NOMO-1 (cell line): ENCODE data around the gene WDR35.
"Not testable (repeated sequence)": the region's sequence is repeated elsewhere in the genome, so short reads cannot be mapped to it uniquely, and the experiment has no call there.

ENCODE experiments used
- DNase-seq, 2 experiments: peaks; one replicate each; lab custom pipeline; 2025; ENCODE audit not compliant: unreplicated experiment in 2 of 2; lab: John Stamatoyannopoulos, UW

The WDR35 gene

DNA sequence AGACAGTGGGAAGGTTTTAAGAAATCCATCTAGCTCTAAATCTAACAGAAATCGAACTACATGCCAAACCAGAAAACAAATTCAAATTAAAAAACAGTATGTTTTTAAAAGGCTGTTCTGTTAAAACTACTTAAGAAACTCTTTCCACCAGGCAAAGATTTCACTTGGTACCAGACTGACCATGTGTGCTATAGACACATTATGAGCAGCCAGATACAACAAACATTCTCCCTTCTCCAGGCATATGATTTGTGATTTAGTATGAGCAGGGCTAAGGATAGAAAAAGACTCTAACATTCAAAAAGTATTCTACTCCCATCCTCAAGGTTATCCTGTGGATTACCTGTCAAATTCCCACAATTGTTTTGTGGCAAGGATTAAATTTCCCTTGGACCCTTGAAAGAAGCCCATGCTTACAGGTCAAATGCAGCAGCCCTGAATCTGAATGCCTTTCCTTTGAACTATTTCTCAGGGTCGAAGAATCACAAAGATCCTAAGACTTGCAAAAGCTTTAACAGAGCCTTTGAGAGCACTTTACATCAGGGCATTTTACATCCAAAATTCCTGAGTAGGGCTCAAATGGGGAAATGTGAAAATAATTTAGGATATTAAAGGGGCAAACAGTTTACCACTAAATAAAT, 45.6 kb downstream of the WDR35 start:
- no peak for DNase-seq

DNA sequence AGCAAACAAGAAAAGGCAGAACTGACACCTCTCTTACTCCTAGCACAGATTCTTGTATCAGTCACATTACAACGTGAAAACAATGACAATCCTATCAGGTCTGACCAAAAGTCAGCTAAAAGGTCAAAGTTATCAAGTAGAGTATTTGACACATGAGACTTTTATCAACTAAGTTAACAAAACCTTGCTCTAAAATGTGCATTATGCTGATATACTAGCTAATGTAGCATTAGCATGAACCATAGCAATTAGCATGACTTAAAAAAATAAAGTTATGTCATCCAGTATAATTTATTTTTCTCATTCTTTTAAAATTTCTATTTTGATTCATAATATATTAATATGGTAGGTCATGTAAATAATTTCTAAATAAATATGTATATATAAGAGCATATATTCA, 46.7 kb downstream of the WDR35 start:
- DNase-seq, result no peak

DNA sequence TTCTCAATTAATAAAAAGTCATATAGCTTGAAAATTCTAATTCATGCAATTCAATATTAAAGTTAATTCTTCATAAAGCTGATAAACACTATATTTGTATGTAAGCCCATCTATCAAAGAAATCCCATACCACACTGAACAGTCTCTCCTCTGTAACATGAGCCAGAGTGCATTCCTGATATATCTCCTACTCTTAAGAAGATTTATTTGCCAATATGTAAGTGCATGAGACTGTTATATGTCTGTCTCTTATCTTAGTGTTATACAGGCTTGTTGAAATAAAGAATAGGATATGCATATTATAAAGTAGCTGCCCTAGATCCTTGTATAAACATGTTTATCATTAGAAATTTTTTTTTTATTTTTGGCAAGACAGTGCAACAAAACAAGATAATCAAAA, 47.7 kb downstream of the WDR35 start:
- DNase-seq, result no peak

DNA sequence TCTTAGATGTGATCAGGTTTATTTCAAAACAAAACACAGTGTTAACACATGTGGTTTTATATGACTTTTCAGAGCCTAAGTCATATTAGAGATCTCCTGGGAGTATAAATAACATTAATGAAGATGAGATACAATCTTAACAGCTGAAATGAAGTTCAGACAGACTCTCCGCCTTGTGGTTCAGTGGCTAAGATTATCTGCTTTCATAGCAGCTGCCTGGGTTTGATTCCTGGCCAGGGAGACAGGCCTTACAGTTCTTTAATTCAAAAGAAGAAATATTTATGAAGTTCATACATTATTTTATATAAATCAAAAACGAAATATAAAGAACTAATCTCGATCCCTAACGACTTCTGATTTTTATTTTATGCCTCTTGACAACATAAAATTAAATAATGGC, 52.9 kb downstream of the WDR35 start:
- DNase-seq, result no peak

DNA sequence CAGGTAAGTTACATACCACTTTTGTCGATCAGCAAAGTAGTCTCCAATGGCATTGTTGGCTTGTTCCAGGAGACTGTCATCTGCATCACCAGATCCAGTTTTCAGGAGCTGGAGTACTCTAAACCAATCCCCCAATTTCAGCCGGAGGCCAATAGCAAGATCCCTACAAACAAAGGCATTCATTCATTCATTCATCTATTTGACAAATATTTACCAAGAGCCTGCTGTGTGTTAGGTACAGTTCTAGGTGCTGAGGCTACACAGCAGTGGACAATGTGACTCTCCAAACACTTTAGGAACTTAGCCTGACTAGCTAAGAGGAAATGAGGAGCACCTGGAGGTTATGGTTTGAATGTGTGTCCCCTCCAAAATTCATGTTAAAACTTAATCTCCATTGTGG, 53.7 kb downstream of the WDR35 start:
- DNase-seq, result no peak

DNA sequence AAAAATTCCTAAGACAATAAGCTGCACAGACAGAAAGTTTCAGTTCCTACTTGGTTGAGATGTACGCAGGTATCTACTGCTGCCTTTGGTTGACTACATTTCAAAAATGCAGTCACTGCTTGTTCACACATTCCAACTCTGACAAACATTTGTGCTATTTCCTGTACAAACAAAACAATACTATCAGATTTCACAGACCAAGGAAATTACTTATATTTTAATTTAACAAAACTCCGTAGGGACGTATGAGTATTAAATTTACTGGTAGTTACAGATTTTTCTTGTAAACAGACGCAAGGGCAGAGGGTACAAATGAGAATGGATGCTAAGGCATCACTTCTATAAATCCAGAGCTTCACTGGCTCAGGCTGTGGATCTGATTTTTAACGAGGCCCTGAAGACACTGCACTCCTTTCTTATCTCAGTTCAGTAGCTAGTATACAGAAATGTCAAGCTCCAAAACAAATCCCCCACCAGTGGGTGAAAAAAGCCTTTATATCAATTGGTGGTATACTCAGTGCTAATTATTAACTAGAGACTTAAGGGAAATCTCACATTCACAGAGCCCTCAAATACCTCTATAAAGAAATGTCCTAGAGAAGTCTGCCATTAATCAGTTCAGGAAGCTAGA, 56.4 kb downstream of the WDR35 start:
- DNase-seq, result no peak

DNA sequence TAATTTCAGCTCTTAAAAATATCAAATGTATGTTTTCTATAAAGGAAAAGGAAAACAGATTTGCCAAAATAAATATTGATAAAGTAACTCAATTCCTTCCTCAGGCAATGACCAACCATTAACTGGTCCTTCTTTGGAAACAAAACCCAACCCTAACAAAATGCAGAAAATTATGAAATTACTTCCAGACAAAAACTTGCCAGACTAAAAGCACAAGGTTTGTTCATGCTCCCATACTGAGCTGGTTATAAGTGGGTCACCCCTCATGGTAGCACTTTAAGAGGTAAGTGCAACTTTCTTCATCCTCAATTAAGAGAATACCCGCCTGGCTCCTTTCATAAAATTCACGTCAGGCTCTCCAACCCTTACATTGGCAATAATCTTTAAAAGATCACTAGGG, 57.0 kb downstream of the WDR35 start:
- no peak for DNase-seq

DNA sequence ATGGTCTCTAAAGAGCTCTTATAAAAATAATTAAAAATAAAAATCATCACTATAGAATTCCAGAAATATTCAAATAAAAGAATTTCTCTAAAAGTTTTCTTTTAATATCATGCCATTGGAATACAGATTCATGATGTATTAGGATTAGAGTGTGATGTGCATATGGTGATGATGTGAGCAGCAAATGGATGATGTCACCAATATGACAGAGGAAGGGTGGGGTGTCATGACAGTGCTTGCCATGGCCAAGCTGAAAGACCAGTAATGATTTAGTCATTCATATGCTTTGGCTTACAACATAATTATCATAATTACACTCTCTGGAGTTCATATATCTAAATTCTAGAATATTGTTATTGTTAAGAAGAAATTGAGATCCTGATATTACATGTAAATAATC, 60.7 kb downstream of the WDR35 start:
- no peak for DNase-seq

DNA sequence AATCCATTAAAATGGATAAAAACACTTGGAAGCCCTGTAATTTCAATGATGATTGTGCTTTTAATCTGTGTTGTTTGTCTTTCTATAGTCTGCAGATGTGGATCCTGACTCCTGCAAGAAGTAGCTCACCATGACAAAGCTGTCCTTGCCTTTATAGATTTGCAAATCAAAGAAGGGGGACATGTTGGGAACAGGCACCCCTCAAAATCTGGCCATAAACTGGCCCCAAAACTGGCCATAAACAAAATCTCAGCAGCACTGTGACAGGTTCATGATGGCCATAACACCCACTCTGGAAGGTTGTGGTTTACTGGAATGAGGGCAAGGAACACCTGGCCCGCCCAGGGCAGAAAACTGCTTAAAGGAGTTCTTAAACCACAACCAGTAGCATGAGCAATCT, 62.1 kb downstream of the WDR35 start:
- not testable (repeated sequence) for DNase-seq

DNA sequence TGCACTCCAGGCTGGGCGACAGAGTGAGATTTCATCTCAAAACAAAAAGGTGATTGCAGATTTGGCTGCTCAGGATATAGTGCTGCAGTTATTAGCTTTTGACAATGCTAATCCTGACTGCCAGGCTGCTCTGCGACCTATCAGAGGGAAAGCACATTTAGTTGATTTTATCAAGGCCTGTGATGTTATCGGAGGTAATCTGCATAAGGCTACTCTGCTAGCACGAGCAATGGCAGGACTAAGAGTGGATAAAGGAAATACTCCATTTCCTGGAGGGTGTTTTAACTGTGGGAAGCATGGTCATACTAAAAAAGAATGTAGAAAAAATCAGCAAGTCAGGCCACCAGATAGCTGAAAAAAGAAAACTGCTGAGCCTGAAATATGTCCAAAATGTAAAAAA, 65.4 kb downstream of the WDR35 start:
- DNase-seq, result not testable (repeated sequence)

DNA sequence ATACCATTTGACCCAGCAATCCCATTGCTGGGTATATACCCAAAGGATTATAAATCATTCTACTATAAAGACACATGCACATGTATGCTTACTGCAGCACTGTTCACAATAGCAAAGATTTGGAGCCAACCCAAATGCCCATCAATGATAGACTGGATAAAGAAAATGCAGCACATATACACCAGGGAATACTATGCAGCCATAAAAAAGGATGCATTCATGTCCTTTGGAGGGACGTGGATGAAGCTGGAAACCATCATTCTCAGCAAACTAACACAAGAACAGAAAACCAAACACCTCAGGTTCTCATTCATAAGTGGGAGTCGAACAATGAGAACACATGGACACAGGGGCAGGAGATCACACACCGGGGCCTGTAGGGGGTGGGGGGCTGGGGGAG, 67.7 kb downstream of the WDR35 start:
- not testable (repeated sequence) for DNase-seq

DNA sequence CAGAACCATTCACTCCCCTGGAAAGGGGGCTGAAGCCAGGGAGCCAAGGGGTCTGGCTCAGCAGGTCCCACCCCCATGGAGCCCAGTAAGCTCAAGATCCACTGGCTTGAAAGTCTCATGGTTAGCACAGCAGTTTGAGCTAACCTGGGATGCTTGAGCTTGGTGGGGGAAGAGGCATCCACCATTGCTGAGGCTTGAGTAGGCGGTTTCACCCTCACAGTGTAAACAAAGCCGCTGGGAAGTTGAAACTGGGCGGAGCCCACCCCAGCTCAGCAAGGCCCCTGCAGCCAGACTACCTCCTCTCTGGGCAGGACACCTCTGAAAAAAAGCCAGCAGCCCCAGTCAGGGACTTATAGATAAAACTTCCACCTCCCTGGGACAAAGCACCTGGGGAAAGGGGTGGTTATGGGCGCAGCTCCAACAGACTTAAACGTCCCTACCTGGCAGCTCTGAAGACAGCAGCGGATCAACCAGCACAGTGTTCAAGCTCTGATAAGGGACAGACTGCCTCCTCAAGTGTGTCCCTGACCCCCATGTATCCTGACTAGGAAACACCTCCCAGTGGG, 73.4 kb downstream of the WDR35 start:
- no peak for DNase-seq

DNA sequence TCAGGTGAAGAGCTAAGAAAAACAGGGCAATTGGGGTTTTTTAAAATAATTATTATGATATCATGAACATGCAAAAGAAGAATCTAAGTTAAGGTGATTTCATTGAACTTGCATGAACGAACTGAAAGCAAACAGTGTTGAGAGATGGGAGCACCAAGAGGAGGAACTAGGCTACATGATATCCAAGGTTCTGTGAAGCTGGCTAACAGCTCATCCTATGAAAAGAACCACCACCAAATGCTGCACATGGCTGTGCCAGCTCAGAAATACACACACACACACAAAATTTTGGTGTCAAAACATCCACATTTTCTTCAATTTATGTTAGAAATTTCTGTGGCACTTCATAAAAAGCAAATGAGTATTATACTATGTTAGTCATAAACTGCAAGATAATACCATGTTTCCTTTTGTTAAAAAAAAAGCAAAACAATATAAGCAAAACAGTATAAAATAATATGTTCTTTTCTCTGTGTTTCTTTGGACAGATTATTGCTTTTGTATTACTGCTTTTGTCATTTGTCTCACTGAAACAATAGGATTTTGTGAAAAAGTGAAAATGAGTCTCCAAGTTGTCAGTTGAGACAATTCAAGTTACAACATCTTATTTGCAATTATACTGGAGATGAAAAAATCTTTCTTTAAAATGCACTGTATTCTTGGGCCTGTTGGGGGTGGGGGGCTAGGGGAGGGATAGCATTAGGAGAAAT, 75.5 kb downstream of the WDR35 start:
- DNase-seq, result no peak

DNA sequence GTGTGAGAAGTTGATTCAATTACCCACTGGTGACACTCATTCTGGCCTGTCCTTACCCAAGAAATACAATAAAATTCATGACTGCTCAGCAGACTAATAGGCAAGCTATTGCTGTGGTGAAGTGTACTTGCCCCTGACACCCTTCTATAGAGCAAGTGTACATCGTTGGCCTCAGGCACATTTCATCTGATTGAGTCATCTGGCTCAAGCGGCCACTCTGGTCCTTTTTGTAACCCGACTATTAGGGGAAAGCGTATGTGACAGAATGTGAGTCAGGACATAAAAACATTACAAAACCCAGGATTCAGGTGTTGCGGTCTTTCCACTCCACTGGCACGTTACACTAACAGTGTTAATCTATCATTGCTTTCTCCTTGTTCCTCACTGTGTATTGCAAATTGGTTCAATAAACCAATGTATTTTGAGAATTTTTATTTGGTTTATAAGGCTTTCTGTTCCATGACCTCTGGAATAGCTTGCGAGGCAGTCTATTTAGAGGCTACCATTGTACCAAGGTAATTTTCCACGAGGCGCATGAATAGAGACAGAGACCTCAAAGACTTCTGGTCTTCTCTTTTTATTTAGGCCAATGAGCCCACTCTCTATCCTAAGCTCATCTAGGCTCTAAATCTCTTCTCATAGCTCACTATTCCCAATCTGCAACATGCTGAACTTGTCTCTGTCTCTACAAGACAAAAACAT, 77.9 kb downstream of the WDR35 start:
- DNase-seq, result no peak

DNA sequence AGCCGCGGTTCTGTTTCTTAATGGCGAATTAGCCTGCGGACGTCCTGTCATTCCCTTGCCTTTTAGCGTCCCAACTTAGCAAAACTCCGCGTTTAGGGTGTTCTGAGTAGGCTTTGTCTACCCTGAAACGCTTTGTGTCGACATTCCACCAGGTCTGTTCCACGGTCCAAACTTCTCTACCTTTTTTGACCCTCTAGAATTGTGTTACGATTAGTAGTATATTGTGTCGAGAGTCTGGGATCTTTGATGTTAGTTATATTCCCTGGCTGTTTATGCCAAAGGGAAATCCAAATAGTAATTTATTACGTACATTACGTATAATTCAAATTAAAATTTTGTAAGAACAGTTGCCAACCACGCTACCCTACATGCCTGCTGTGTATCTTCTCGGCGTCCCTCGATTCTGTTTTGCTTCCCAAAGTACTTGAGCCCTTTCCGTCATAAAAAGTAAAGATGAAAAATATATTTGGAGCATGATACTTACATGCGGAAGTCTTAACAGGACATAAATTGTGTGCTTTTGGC, 87.6 kb downstream of the WDR35 start:
- DNase-seq, result peak; percentile 12 to 25

DNA sequence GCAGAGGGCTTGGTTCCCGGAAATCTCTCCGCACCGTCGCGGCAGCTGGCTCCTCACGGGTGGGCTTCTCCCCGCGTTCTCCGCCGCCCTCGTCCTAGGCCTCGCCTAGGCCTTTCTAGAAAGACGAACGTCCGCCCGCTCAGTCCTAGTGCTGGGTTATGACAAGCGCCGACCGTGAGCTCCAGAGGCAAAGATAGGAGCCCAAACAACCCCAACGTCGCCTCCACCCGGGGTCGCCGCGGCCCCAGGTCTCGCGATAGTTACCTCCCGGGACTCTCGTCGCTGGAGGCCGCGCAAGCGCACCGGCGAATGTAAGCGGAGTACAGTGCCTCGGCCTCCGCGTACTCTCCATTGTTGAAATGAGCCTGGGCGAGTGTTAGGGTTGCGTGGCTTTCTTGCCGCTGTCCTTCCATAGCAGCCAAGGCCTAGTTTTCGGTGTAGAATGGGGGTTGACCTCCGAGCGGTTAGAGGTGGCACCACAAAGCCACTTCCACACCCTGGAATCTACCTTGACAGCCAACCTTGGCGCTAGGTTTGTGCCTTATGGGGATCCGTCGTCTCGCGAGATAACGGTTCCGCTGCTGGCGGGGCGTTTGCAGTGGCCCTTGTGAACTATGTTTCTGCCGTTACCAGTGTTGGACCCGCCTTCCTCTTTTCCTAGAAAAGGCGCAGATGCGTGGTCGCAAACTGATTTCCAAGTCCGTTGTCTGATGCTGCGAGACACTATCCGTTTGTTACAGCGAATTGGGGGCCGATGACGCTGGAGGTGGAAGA, 88.3 kb downstream of the WDR35 start, which contains the start of gene TTC32:
Gene TTC32, minus strand, starts transcription at position 542 of the 774 bp plus-strand sequence. Its CDS starts 129 bp downstream, at position 413.
- peak; percentile 79 to 85 for DNase-seq

DNA sequence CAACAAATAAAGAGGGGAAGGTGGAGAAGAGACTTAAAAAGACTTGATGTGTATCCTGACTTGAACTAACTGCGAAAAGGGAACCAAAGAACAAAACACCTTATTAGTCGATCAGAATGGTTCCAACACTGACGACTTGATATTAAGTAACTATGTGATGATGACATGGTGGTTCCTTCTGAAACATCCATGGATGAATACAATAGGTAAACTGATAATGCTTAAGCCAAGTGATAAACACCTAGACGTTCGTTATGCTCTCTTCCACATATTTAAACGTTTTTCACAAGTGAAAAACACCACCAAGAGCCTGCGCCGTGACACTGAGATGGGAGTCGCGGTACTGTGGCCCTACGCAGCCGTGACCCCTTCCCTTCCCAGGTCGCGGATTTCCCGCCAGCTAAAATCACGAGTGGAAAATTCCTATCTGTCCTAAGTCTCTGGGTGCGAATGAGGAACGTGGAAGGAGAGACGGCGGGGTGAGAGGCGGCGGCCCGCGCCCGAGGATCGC, 88.9 kb downstream of the WDR35 start:
- DNase-seq, result peak in 1 of 2 experiments; percentile 26

DNA sequence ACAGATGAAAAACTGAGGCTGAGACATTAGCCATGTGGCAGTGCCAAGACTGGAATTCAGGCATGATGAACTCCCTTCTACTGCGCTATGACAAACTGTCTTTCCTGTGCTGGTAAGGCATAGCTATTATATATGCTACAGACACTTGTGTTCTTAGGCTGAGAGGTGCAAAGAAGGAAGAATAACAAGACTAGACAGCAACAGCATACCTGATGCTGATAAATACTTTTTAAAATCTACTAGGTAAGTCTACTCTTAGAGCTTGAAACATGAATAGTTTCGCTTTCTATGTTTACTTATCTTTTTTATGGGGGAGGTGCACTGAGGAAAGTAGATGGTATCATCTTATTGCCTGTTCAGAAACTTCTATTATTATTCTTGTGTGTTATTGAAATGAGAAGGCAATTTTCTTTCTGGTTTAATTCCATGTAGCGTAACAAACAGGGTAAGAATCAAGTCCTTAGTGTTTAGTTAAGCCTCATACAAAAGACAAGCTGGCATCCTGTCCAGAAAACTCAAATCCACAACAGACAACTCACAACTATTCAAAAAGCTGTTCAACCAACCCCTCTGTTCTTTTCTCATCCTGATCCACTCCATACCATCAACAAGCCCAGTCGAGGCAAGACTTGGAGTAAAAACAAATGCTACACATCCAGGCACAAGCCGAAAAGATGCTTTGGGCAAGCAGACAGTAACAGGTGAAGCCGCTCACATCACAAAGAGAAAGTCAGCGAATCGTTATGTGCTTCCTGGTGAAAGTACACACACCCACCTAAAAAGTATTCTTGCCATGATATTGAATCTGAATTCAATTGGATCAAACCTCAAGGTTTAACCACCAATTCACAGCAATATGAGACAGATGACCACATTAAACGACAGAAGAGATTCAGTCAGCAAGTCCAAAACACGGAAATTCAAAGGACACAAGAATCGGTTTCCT, 89.6 kb downstream of the WDR35 start:
- peak in 1 of 2 experiments; percentile 6 for DNase-seq
